ENCODE measurements around the gene IQCN.

The IQCN gene

GRCh38 chr19:18304458-18305310 lies 30.4 kb upstream of the IQCN start:
- DNase-seq = peak; percentile 29 to 66

- no peak for DNase-seq
Measured at GRCh38 chr19:18304208-18304457, 29.9 kb upstream of the IQCN start.

GRCh38 chr19:18301718-18302111 lies 27.5 kb upstream of the IQCN start:
- DNase-seq = no peak

GRCh38 chr19:18300930-18301717 lies 26.9 kb upstream of the IQCN start:
- DNase-seq = peak; percentile 51 to 70

- no peak for DNase-seq
Measured at GRCh38 chr19:18299654-18300053, 25.4 kb upstream of the IQCN start.

GRCh38 chr19:18298601-18299000 lies 24.3 kb upstream of the IQCN start:
- DNase-seq = no peak

GRCh38 chr19:18297308-18297707 lies 23.1 kb upstream of the IQCN start:
- DNase-seq = no peak

GRCh38 chr19:18295034-18295451 lies 20.8 kb upstream of the IQCN start:
- no peak for DNase-seq

GRCh38 chr19:18294467-18294864 lies 20.2 kb upstream of the IQCN start:
- DNase-seq = no peak

GRCh38 chr19:18293642-18294466 lies 19.6 kb upstream of the IQCN start:
- DNase-seq = no peak

- DNase-seq = peak in 1 of 2 experiments; percentile 51
Measured at GRCh38 chr19:18292810-18293641, 18.8 kb upstream of the IQCN start.

- peak in 1 of 2 experiments; percentile 35 for DNase-seq
Measured at GRCh38 chr19:18292462-18292809, 18.2 kb upstream of the IQCN start.

- DNase-seq = peak; percentile 62 to 84
Measured at GRCh38 chr19:18291590-18292461, 17.6 kb upstream of the IQCN start.

GRCh38 chr19:18291019-18291524 lies 16.8 kb upstream of the IQCN start:
- no peak for DNase-seq

- DNase-seq = no peak
Measured at GRCh38 chr19:18290302-18291018, 16.2 kb upstream of the IQCN start.

GRCh38 chr19:18289471-18290301 lies 15.4 kb upstream of the IQCN start:
- DNase-seq = no peak

GRCh38 chr19:18287836-18288772 lies 13.9 kb upstream of the IQCN start:
- no peak for DNase-seq

- DNase-seq = no peak
Measured at GRCh38 chr19:18286973-18287635, 12.9 kb upstream of the IQCN start.
